Stimulated activated CD4-positive, alpha-beta T cell treated with anti-CD3 and anti-CD28 coated beads, Interleukin-2, amount 100 ng/mL, for 4 hours (primary cell): Measurements from ENCODE around the gene CD3E.
A peak's percentile ranks its signal among the peaks of the same experiment; 100 is the strongest.

ENCODE experiments used
- DNase-seq: peaks from one replicate; pipeline ENCODE4 v3.0.0-alpha.2; 2020; ENCODE audit warnings: low read depth

CD3E gene

DNA sequence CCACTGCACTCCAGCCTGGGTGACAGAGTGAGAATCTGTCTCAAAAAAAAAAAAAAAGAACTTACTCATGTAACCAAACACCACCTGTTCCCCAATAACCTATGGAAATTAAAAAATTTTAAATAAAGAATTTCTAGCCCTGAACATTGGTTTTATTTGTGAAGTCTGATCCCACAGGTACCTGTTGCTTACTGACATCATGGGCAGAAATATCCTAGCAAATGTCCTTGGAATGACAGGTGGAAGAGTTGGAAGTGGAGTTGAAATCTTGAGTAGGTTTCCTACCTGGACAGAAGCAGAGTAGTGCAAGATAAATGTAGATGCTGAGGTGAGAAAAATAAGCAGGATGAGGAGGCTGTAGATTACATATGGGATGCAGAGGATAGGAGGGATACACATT, 20.8 kb downstream of the CD3E start:
- DNase-seq, result no peak

DNA sequence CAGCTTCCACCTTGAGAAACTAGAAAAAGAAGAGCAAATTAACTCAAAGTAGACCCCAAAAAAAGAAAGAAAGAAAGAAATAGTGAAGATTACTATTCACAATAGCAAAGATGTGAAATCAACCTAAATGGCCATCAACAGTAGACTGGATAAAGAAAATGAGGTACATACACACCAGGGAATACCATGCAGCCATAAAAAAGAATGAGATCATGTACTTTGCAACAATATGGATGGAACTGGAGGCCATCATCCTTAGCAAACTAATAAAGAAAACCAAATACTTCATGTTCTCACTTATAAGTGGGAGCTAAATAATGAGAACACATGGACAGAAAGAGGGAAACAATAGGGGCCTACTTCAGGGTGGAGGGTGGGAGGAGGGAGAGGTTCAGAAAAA, 24.2 kb downstream of the CD3E start:
- no peak for DNase-seq

DNA sequence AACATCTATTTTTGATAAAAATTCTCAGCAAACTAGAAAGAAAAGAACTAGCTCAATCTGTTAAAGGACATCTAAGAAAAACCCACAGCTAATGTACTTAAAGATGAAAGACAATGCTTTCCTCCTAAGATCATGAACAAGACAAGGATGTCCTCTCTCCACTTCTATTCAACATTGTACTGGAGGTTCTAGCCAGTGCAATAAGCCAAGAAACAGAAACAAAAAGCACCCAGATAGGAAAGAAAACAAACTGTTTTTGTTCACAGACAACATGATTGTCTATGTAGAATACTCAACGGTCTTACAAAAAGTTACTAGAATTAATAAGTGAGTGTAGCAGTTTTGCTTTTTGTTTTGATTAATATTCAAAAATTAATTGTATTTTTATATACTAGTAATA, 30.2 kb downstream of the CD3E start:
- no peak for DNase-seq

DNA sequence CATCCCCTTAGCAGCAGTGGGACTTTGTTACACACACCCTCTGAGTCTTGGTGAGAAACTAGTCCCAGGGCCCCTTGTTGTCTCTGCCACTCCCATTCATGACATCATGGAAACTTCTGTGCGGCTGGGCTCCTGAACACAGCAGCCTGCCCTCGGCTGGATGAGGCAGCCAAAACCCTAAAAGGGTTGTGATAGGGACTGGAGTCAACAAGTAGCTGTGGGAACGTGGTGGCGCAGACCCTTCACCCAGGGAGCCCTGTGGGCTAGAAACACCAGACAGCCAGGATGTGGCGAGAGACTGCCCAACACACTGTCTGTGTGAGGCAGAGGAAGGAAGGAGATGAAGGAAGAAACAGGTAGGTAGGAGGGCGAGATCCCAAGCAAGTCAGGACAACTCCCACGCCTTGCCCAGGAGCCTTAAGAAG, 34.1 kb downstream of the CD3E start:
- DNase-seq, result peak; percentile 90

DNA sequence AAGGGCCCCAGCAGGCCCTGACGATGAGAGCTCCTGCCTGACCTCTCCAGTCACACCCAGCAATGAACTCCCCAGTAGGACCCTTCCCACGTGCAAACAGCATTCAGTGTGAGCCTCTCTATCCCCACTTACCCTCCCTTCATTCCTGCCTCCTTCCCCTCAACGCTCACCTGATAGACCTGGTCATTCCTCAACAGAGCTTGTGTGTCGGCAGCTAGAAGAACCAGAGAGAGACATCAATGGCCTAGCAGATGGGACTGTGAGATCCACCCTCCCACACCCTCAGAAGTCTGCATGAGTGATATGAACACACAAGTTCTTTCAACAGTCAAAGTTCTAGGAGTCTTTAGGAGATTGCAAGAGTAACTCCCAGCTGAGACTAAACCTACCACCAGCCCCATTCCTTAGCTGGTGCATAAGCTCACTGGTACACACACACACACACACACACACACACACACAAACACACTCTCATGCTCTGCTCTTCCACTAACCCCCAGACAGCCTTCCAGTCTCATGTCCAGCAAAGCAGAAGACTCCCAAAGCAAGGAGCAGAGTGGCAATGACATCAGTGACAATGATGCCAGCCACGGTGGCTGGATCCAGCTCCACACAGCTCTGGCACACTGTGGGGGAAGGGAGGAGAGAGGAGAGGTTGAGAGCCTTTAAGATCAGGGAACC, 34.9 kb downstream of the CD3E start:
- no peak for DNase-seq

DNA sequence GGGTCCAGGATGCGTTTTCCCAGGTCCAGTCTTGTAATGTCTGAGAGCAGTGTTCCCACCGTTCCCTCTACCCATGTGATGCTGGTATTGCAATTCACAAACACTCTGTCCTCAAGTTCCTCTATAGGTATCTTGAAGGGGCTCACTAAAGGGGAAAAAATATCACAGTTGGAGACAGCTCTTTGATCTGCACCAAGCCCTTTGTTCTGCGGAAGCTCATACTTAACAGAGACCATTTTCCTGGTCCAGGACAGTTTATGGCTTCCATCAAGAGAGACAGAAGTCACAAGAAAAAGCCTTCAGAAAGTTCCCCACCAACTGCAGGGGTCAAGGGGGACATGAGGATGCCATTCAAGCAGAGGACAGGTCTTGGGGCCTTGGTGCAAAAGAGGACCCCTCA, 35.9 kb downstream of the CD3E start:
- no peak for DNase-seq

DNA sequence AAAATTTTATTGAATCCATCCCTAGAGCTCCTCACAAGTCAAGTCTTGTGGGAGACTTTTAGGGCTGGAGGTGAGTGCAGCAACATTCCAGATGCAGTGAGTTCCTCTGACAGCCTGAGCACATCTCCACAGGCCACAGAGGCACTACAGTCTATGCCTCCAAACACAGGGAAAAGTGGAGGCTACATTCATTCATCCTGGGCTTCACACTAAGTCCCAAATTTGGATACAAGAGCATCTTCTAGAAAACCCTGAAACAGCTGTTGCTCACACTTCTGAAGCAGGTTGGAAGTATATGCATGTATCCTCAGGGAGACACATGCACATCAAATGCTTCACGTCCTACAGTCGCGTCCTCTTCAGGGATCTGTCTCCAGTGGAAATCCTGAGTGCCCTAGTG, 36.7 kb downstream of the CD3E start:
- DNase-seq, result no peak

DNA sequence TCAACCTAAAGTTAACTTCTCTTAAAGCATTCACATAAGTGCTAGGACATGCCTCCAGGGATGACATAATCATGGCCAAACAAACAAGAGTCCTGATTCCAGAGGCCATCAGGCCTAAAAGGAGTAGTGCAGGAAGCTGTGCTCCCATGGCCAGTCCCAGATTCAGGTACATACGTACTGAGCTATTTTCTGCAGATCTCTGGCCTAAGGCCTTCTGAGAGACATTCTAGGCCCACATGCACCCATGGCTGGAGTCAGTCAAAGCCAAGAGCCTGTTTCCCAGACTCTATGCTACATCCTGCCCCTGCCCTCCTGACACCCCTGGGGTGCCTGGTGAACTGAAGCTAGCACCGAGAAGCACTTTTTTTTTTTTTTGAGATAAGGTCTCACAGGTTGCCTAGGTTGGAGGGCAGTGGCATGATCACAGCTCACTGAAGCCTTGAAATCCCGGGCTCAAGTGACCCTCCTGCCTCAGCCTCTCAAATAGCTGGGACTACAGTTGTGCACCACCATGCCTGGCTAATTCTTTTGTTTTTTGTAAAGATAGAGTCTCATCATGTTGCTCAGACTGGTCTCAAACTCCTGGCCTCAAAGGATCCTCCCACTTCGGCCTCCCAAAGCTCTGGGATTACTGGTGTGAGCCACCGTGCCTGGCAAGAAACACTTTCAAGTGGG, 37.4 kb downstream of the CD3E start:
- no peak for DNase-seq

DNA sequence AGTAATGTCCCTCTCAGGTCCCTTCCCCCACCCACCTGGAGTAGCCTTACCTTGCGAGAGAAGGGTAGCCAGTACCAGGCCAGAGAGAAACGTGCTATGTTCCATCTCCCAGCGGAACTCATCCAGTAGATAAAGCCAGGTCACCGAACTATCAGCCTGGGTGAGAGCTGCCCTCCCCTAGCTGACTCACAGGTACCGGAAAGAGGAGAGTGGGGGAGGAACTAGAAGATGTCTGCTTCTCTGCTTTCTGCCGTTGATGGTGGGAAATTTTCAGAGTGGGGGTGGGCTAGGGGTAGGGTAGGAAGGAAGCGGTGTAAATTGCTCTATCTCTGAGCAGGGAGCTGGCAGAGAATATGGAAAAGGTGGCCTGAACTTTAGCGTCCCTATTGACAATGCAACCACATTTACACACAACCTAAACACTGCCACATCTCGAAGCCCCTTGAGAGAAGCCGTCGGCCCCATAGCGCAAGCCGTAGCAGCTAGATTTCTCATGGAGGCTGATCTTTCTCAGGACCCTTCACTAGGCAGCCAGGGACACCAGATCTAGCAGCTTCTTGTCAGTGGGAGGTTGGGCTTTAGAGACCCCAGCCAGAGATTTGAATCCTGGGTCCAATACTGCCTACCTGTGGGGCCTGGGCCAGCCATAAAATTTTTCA, 38.1 kb downstream of the CD3E start, which contains the start of gene CD3D:
TSS of gene CD3D (minus strand) at position 203 of the 659 bp plus-strand sequence. CDS start at position 105, 98 bp downstream.
- peak; percentile 74 for DNase-seq

DNA sequence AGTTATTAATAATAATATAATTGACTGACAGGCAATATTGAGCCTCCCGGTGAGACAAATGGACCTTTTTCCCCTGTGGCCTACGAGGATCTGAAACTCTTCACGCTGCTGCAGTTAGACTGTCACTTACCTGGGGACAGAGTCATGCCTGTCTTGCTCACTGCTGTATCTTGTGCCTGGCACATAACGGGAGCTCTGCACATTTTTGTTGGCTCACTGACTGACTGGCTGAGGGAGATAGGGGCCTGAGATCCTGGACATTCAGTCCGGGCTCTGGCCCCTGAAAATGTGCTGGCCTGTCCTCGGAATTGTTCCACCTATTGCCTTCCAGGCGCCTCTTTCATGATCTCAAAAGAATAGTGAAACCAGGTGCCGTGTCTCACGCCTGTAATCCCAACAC, 38.7 kb downstream of the CD3E start:
- DNase-seq, result no peak

DNA sequence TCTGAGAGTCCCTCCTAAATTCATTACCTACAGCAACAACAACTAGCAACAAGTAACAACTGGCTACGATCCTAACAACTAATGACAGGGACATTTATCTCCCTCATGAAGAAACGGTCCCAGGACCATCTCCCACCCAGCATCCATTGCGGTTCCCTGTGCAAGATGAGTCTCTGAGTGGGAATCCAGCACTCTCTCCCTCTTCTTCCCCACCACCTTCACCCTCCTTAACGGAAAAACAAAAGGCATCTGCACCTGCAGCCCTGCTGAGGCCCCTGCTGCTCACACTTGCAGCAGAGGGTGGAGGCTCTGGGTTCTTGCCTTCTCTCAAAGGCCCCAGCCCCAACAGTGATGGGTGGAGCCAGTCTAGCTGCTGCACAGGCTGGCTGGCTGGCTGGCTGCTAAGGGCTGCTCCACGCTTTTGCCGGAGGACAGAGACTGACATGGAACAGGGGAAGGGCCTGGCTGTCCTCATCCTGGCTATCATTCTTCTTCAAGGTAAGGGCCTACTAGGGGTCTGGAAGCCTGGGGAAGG, 39.5 kb downstream of the CD3E start, which contains the start of gene CD3G:
TSS of gene CD3G (plus strand) at position 364 of the 535 bp plus-strand sequence. CDS start at position 444, 80 bp downstream.
- peak; percentile 61 for DNase-seq

DNA sequence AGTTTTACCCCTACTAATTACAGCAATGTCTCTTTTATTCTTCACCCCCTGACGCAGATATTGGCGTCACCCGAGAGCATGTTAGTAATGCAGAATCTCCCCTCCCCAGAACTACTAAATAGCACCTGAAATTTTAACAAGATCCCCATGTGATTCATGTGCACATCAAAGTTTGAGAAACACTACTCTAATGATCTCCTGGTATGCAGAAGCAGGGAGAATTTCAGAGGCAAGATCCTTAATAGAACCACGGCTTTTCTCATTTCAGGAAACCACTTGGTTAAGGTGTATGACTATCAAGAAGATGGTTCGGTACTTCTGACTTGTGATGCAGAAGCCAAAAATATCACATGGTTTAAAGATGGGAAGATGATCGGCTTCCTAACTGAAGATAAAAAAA, 44.9 kb downstream of the CD3E start:
- no peak for DNase-seq

DNA sequence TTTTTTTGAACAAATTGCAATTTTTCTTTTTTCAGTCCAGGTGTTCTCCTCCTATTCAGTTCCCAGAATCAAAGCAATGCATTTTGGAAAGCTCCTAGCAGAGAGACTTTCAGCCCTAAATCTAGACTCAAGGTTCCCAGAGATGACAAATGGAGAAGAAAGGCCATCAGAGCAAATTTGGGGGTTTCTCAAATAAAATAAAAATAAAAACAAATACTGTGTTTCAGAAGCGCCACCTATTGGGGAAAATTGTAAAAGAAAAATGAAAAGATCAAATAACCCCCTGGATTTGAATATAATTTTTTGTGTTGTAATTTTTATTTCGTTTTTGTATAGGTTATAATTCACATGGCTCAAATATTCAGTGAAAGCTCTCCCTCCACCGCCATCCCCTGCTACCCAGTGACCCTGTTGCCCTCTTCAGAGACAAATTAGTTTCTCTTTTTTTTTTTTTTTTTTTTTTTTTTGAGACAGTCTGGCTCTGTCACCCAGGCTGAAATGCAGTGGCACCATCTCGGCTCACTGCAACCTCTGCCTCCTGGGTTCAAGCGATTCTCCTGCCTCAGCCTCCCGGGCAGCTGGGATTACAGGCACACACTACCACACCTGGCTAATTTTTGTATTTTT, 48.7 kb downstream of the CD3E start:
- no peak for DNase-seq

DNA sequence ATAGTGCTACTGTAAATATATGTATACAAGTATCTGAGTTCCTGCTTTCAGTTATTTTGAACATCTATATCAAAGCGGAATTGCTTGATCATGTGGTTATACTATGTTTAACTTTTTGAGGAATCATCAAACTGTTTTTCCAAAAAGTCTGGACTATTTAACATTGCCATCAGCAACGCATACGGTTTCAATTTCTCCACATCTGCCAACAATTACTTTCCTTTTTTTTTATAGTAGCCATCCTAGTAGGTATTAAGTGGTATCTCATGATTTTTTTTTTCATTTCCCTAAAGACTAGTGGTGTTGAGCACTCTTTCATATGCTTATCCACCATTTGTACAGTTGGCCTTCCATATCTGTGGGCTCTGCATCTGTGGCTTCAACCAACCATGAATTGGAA, 53.5 kb downstream of the CD3E start:
- DNase-seq, result no peak

DNA sequence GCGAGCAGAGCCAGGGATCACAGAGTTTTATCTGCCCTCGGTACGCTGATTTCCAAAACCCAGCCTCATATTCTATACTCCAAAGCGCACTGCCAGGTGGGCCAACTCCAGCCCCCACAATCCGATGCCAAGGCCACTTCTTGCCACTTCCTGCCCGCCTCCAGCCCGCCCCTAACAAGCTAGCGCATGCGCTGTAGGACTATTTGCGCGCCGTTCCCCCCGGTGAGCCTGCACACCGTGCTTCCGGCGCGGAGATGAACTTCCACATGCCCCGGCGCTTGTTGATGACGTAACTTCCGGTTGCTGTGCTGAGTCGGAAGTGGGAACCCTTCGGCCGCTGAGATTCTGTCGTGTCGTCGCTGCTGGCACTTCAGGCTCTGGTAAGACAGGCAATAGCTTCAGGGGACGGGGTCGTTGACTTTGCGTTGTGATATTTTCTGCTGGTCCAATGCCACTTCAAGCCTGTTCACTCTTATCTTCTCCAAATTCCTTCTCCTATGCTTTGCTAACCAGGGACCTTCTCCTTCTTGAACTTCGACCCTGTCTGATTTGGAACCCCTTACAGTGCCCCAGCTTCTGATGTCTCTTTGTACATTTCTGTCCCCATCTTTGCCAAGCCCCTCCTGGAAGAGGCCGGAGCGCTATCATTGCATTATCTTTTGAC, 54.9 kb downstream of the CD3E start, which contains the start of gene UBE4A:
TSS of gene UBE4A (plus strand) at position 306 of the 664 bp plus-strand sequence. CDS start 5,481 bp downstream, outside the sequence.
- DNase-seq, result peak; percentile 98

DNA sequence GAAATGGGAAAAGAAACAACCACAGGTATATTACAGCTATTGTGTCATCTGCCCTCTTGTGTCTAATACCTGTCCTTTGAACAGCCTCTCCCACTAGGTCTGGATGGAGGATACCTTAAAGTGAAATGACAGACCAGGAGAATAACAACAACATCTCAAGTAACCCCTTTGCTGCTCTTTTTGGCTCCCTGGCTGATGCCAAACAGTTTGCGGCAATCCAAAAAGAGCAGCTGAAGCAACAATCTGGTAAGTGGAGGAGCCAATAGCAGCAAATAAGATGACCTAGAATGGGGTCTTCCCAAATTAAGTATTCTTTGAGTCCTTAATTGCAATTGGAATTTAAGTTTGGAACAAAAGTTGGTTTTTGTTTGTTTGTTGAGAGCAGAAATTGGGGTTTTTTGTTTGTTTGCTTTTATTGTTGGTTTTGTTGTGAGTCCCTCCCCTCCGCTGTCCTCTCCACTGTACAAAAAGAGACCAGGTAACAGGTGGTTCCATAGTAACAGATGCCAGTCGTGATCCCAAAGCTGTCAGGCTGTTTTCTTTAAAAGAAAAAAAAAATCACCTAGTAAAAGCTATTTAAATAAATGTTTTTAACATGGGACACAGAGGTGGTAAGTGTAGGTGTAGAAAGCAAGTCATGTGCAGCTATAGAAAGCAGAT, 60.6 kb downstream of the CD3E start:
- DNase-seq, result no peak
